ENCODE data around the gene MPST.

DNA sequence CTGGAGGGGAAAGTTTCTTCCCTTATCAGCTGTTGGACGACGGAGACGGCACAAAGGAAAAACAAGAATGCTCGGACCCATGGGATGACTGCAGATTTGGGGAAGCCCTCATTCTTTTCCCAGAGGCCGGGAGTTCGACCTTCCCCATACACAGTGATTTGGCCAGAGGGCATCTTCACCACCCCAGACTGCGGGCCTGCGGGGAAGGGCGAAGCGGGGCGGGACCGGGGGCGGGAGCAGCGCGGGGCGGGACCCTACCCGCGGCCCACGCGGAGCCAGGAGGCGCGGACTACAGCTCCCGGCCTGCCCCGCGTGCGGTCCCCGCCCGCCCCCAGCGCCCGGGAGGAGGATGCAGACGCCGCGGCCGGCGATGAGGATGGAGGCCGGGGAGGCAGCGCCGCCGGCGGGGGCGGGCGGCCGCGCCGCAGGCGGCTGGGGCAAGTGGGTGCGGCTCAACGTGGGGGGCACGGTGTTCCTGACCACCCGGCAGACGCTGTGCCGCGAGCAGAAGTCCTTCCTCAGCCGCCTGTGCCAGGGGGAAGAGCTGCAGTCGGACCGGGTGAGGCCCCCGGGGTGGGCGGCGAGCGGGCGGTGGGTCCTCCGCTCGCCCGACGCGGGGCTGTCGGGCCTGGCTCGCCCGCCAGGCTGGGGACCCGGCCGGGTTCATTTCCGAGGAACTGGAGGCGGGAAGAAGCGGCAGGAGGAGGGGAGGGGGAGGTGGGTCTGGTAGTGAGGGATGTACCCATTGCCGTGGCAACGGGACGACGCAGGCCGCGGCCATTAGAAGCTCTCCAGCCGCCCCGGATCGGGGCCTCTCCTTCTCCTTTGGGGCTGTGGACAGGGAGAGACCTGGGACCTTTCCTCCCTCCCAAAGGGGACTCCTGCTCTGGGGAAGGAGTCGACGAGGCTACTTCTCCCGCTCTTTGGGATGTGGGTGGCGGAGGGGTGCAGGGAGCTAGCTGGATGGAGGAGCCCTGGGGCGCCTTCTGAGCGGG lies 32.1 kb downstream of the MPST start, which contains the start of gene KCTD17:
- TF ChIP-seq POLR2A (IDR thresholded peaks at IDR 0.05; ENCODE audit: extremely low read depth, insufficient read length): no peak
- TF ChIP-seq, protein P1, sequence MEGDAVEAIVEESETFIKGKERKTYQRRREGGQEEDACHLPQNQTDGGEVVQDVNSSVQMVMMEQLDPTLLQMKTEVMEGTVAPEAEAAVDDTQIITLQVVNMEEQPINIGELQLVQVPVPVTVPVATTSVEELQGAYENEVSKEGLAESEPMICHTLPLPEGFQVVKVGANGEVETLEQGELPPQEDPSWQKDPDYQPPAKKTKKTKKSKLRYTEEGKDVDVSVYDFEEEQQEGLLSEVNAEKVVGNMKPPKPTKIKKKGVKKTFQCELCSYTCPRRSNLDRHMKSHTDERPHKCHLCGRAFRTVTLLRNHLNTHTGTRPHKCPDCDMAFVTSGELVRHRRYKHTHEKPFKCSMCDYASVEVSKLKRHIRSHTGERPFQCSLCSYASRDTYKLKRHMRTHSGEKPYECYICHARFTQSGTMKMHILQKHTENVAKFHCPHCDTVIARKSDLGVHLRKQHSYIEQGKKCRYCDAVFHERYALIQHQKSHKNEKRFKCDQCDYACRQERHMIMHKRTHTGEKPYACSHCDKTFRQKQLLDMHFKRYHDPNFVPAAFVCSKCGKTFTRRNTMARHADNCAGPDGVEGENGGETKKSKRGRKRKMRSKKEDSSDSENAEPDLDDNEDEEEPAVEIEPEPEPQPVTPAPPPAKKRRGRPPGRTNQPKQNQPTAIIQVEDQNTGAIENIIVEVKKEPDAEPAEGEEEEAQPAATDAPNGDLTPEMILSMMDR (IDR thresholded peaks at IDR 0.05; ENCODE audit: low read depth, low read length): no peak

All from NB4 (cell line).